Posterior cingulate gyrus (tissue), 11 donors: Measurements from ENCODE around the gene LRSAM1.
A peak's percentile ranks its signal among the peaks of the same experiment; 100 is the strongest.

Source experiments
- DNase-seq, 10 donors: peaks; one replicate each; pipeline versions ENCODE4 v3.0.0 to v3.0.0-alpha.2; 2020 to 2021; ENCODE audit warnings: mixed read lengths in 3 of 10
- intact Hi-C: fragments of 100-400 bp; cut with DNase I; formaldehyde crosslinking; loops from one replicate; pipeline ENCODE4 v1.15.1; 2023

LRSAM1 gene

GRCh38 chr9:127491516-127491915 lies 40.2 kb downstream of the LRSAM1 start:
- peak in 2 of 10 donors; percentile 74 to 79 for DNase-seq
- intact Hi-C loops, result no loop called here

GRCh38 chr9:127492616-127493015 lies 41.3 kb downstream of the LRSAM1 start:
- peak in 2 of 10 donors; percentile 68 to 72 for DNase-seq
- intact Hi-C loops, result no loop called here

DNA sequence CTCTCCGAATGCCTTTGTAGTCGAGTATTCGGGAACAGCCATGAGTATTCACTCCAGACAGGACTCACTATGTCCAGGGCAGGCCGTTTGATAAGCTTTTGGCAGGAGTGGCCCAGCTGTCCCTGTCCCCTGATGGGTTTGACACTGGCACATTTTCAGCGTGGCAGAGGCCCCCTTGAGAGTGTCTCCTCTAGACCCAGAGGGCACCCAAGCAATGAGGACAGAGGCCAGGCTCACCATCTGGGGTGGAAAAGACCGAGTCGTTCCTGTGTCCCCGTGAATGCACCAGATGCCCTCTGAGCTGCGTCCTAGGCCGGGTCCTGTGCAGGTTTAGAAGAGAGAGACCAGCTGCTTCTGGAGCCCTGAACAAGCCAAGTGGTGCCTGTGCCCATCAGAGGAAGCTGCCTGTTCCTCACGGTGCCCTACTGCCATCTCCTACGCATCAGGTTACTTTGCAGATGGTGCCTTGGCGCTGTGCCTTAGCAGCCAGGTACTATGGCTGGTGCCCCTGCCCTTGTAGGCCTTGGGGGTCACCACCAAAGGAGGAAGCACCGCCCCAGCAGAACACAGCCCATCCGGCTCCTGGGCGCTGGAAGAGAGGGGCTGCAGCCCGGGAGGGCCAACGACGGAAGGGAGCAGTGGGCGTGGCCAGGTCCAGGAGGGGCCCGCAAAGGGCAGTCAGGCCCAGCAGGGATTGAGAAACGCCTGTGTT lies 42.4 kb downstream of the LRSAM1 start:
- intact Hi-C loops, result no loop called here
- DNase-seq, result peak in 1 of 10 donors; percentile 66

GRCh38 chr9:127494304-127494702 lies 43.0 kb downstream of the LRSAM1 start:
- DNase-seq, result no peak
- intact Hi-C loops, result no loop called here

- peak in 3 of 10 donors; percentile 27 to 88 (median 38) for DNase-seq
- intact Hi-C loops, result no loop called here
Observed at GRCh38 chr9:127495884-127496555, 44.7 kb downstream of the LRSAM1 start.

DNA sequence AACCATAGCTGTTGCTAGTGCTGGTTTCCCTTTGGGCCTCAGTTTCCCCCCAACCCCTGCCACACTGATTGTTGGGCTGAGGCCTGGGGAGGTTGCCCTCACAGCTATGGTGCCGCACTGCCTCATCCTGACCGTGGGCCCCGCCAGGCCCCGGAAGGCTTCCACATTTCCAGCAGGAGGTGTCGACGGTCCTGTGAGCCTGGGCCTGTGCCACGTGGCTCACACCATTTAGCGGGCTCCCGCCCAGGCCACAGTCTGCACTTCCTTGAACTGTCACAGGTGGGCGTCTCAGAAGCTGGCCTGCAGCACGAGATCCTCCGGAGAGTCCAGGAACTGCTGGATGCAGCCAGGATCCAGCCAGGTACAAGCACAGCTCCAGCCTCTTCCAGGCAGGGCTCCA lies 45.7 kb downstream of the LRSAM1 start:
- intact Hi-C loops, result no loop called here
- peak in 1 of 10 donors; percentile 74 for DNase-seq

DNA sequence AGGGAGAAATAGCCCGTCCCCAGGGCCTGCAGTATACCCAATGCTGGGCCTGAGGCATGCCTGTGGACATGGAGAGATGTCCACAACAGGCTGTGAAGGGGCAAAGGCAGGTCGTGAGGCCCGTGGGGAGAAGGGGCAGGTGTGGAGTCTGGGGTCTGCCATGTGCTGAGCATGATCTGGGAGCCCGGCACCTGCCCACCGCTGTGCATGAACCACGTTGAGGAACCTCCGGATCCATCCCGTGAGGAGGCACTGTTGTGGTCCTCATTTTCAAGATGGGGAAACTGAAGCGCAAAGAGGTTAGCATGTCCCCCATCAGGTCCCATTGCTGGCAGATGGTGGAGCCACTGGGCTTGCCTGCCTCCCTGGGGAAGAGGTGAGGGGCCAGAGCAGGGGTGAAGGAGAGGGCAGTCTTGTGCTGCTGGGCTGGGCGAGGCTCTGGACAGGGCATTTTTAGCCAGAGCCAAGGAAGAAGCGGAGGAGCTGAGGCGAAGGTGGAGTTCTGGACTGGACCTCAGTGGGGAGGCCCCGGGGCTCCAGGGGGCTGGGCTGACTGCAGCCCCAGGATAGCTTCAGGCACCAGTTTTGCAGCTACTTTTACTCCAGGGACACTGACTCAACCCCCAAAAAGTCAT lies 46.5 kb downstream of the LRSAM1 start:
- peak in 1 of 10 donors; percentile 65 for DNase-seq
- intact Hi-C loops, result no loop called here

DNA sequence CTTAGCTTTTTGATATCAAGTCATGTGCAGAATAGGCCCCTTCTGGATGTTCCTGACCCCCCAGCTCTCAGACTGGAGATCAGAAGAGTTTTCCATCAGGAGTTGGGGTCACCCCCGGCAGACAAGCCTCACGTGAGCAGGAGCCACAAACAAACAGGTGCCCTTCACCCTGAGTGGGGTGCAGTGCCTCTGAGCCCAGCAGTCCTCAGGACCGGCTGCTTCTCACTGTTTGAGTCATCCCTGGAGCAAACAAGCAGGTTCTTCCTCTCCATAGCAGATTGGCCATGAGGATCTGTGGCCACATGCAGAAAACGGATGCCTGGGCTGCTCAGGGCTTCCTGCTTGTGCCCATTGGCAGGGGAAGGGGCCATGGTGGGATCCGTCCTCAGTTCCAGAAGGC lies 47.0 kb downstream of the LRSAM1 start:
- intact Hi-C loops, result no loop called here
- peak in 1 of 10 donors; percentile 77 for DNase-seq

DNA sequence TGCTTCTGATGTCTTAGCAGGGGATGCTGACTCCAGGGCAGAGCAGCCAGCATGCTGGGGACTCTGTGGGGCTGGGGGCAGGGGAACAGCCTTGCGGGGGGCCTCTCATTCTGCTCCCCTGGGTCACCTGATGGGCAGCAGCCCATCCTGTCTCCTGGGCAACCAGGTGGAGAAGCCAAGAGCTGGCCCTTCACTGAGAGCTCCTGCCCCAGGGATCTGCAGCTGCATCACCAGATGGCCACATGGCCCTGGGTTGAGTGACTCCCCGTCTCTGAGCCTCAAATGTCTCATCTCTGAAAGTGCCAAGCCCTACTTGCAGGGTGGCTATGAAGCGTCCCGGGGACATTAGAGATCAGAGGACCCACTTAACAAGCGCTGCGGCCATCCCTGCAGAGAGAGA lies 49.1 kb downstream of the LRSAM1 start:
- intact Hi-C loops, result loop anchor here (10.0 kb wide), 1 partner anchor 414 kb away; the partner anchor contains the start of gene ST6GALNAC4
- no peak for DNase-seq

- DNase-seq, result no peak
- intact Hi-C loops, result loop anchor here (10.0 kb wide), 1 partner anchor 414 kb away; the partner anchor contains the start of gene ST6GALNAC4
Observed at GRCh38 chr9:127500862-127501261, 49.6 kb downstream of the LRSAM1 start.

DNA sequence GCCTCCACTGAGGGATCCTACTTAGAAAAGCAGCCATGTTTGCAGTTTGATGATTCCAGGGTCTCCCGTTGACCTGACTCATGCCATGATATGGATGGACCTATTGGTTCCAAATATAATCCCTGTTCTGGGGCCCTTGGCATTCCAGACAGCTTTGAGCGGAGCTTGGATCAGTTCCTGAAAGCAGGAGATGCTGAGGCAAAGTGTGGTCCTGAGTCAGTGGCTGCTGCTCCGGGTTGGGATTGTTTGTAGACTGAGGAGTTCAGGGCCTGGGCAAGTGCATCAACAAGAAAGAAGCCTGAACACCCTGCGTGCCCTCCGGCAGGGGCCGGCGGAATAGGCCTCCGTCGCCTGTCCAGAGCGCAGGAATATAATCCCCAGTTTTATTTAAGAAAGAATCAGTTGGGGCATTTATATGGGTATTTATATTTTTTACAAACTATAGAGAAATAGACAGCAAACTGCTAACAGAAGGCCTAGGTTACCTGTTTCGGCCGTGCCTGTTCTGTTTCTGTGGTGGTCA lies 50.6 kb downstream of the LRSAM1 start:
- intact Hi-C loops, result loop anchor here (10.0 kb wide), 1 partner anchor 413 kb away; the partner anchor contains the start of gene ST6GALNAC4
- no peak for DNase-seq

GRCh38 chr9:127502706-127503378 lies 51.5 kb downstream of the LRSAM1 start:
- DNase-seq, result no peak

DNA sequence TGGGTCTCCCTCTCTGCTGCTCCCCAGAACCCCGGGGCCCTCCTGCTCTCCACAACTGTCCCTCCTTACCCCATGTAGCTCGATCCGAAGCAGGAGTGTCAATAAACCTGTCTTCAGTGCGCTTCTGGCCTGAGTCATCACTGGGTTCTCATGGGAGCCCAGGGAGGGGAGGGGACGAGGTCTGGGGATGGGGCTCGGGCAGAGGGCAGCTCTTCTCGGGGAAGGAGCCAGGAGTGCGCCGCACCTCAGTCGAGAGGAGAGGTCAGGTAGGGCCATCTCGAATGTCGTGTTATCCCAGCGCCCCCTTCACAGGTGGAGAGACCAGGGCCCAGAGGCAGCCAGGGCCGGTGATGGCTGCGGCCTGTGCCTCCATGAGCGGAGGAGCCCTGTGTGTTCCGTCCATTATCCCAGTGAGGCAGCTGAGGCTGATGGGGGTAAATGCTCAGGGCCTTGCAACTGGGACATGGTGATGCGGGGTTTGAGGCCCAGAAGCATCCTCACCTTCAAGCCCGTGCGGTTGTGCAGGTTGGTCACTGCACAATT lies 52.1 kb downstream of the LRSAM1 start:
- intact Hi-C loops, result loop anchor here (10.0 kb wide), 1 partner anchor 411 kb away; the partner anchor contains the start of gene ST6GALNAC4
- DNase-seq, result no peak

More at GRCh38 chr9:127502706-127503378, 51.5 kb downstream of the LRSAM1 start:
- intact Hi-C loops, result loop anchor here (10.0 kb wide), 1 partner anchor 412 kb away; the partner anchor contains the start of gene ST6GALNAC4

- intact Hi-C loops, result loop anchor here (1.0 to 10.0 kb wide), 2 partner anchors 82 to 411 kb away; partner anchors contain the start of gene ST6GALNAC4
- peak; percentile 63 to 96 (median 82) for DNase-seq
Observed at GRCh38 chr9:127503947-127504886, 52.9 kb downstream of the LRSAM1 start.

- DNase-seq, result no peak
- intact Hi-C loops, result loop anchor here (1.0 to 10.0 kb wide), 2 partner anchors 81 to 410 kb away; partner anchors contain the start of gene ST6GALNAC4
Observed at GRCh38 chr9:127504887-127505251, 53.6 kb downstream of the LRSAM1 start.

DNA sequence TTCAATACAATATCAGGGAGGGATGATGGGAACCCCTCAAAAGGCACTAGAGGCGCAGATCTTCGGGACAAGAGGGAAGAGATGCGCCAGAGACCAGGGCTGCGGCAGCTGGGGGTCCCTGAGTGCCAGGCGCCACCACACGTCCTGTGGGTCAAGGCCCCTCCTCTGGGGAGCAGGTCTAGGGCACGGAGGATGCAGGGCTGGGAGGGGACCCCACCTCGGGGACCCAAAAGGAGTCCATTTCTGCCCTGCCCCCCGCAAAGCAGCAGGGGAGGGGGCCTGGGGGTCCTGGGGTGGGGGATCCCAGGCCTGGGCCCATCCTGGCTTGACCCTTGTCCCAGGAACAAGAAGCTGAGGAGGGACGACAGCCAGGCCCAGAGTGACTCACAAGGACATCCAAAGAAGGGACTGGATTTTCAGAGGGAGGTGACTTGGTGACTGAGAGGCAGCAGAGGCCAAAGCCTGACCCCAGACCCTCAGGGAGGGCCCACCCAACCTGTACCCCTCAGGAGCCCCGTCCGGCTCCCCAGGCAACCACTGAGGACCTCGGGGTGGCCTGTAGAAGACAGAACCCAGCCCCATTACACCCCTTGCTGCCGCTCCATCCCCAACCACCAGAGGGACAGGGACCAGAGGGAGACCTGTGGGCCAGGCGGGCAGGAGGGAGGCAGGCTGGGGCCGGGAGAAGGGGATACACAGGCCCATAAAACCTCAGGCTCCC lies 54.2 kb downstream of the LRSAM1 start:
- peak in 1 of 10 donors; percentile 90 for DNase-seq
- intact Hi-C loops, result loop anchor here (10.0 kb wide), 1 partner anchor 409 kb away; the partner anchor contains the start of gene ST6GALNAC4

DNA sequence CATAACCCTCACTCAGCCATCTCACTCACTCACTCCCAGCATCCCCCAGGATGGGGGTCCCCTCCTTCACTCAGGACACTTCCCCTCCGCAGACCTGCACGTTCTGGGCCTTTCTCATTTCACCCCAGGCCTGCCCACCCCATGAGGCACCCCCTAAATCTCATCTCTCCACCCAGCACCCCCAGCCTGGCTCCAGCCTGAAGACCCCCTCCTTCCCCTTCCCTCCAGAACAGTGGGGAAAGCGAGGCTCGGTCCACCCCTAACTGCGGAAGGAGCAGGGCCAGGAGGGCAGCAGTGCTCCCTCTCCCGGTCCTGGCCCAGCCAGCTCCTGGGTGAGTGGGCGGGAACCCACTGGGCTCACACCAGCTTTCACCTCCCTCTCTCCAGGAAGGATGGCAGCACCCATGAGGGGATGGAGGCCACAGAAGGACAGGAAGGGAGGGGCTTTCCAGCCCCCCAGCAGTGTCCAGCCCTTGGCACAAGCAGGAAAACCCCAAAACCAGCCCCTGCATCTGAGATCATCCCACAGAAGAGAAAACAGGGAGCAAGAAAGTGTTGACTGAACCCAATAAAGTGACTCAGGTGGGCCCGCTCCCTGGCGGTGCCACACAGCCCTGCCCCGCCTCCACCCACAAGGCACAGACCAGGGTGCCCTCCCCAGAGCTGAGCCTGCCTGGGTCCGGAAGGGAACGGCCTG lies 55.0 kb downstream of the LRSAM1 start:
- intact Hi-C loops, result loop anchor here (10.0 kb wide), 1 partner anchor 409 kb away; the partner anchor contains the start of gene ST6GALNAC4
- peak in 1 of 10 donors; percentile 80 for DNase-seq
